NCI-H187 treated with DMSO at 0.1 percent for 48 hours (cell line): Measurements from ENCODE around the gene SLC48A1.
"Not testable (repeated sequence)": the region's sequence is repeated elsewhere in the genome, so short reads cannot be mapped to it uniquely, and the experiment has no call there.

ENCODE experiments used
- DNase-seq: peaks from one replicate; lab custom pipeline; 2025; lab: John Stamatoyannopoulos, UW

Gene SLC48A1

GRCh38 chr12:47811581-47812484 is 38.8 kb downstream of the SLC48A1 start:
- DNase-seq: no peak

GRCh38 chr12:47812797-47813510 is 39.9 kb downstream of the SLC48A1 start:
- no peak for DNase-seq

GRCh38 chr12:47813511-47814196 is 40.6 kb downstream of the SLC48A1 start:
- no peak for DNase-seq

- DNase-seq: no peak
Measured at GRCh38 chr12:47814539-47815170, 41.6 kb downstream of the SLC48A1 start.

GRCh38 chr12:47815447-47815846 is 42.4 kb downstream of the SLC48A1 start:
- not testable (repeated sequence) for DNase-seq

- DNase-seq: no peak
Measured at GRCh38 chr12:47816403-47817271, 43.6 kb downstream of the SLC48A1 start.

GRCh38 chr12:47817272-47818006 is 44.4 kb downstream of the SLC48A1 start:
- no peak for DNase-seq

- no peak for DNase-seq
Measured at GRCh38 chr12:47818007-47818376, 45.0 kb downstream of the SLC48A1 start.

GRCh38 chr12:47818467-47819137 is 45.6 kb downstream of the SLC48A1 start:
- DNase-seq: no peak

- DNase-seq: no peak
Measured at GRCh38 chr12:47819138-47819895, 46.3 kb downstream of the SLC48A1 start.

- DNase-seq: no peak
Measured at GRCh38 chr12:47819896-47820630, 47.0 kb downstream of the SLC48A1 start, which contains the start of gene HDAC7. TSS of gene HDAC7 (minus strand) at chr12:47819903. CDS start at chr12:47819785, 118 bp downstream.

GRCh38 chr12:47820631-47821345 is 47.8 kb downstream of the SLC48A1 start:
- no peak for DNase-seq

- DNase-seq: no peak
Measured at GRCh38 chr12:47821346-47821706, 48.3 kb downstream of the SLC48A1 start.

GRCh38 chr12:47822401-47822800 is 49.4 kb downstream of the SLC48A1 start:
- no peak for DNase-seq

GRCh38 chr12:47822863-47823262 is 49.8 kb downstream of the SLC48A1 start:
- DNase-seq: no peak

GRCh38 chr12:47823422-47824086 is 50.5 kb downstream of the SLC48A1 start:
- no peak for DNase-seq

GRCh38 chr12:47824198-47824597 is 51.2 kb downstream of the SLC48A1 start:
- no peak for DNase-seq
